Esophagus squamous epithelium (tissue), 5 donors: ENCODE results near the gene RPGR. TPM values are rescaled to one million over a fixed set of nuclear protein-coding genes. Genes with fewer than 3 reads are reported as not detected.

Experiments
- DNase-seq: peaks from one replicate; lab custom pipeline; 2025; lab: John Stamatoyannopoulos, UW
- H3K27ac ChIP-seq, 4 donors: fragments of 200-600 bp; sonication (generic); one replicate each; pipeline ENCODE4 v1.5.1; 2016 to 2019; ENCODE audit warnings: mild to moderate bottlenecking in 1 of 4
- H3K27me3 ChIP-seq, 4 donors: fragments of 200-600 bp; sonication (generic); 1 replicate in 3 of 4; 2 replicates in 1 of 4; pipeline versions ENCODE4 v1.5.1 to v1.6.0; 2017 to 2021; ENCODE audit warnings: antibody characterized with exemption in 1 of 4
- H3K36me3 ChIP-seq, 3 donors: fragments of 200-600 bp; sonication (generic); one replicate each; pipeline ENCODE4 v1.5.1; 2016 to 2019
- H3K4me1 ChIP-seq, 3 donors: fragments of 200-600 bp; sonication (generic); one replicate each; pipeline ENCODE4 v1.5.1; 2017 to 2019
- H3K4me3 ChIP-seq, 4 donors: fragments of 200-600 bp; sonication (generic); 1 replicate in 3 of 4; 2 replicates in 1 of 4; pipeline ENCODE4 v1.5.1; 2016 to 2019; ENCODE audit warnings: mild to moderate bottlenecking in 2 of 4, moderate library complexity in 1 of 4
- H3K9me3 ChIP-seq, 3 donors: fragments of 200-600 bp; sonication (generic); one replicate each; pipeline ENCODE4 v1.5.1; 2016 to 2019
- POLR2A ChIP-seq, 4 donors: fragments of 450-650 bp; IDR thresholded peaks; one replicate each; pipeline ENCODE4 v1.6.1; 2017; ENCODE audit warnings: antibody characterized with exemption in 4 of 4, mild to moderate bottlenecking in 4 of 4, moderate library complexity in 3 of 4
- WGBS, 2 donors: methylation state at CpG; one replicate each; pipeline ENCODE4 v1.1.5; 2018; 5-methylcytosine and 5-hydroxymethylcytosine counted together
- intact Hi-C: fragments of 100-400 bp; cut with DNase I; formaldehyde crosslinking; loops from one replicate; pipeline ENCODE4 v1.15.0; 2022
- total RNA-seq, 4 donors: library from RNA; depleted of rRNA; stranded (reverse); fragments of >200 nt; gene quantifications; one replicate each; pipeline ENCODE4 v1.1.0, GENCODE V29; 2016
- TF ChIP-seq, protein P1 (sequence below), 6 experiments: fragments of 450-650 bp in 4 of 6; fragments of 200-600 bp in 2 of 6; sonication (generic) in 2 of 6; IDR thresholded peaks; one replicate each; pipeline ENCODE4 v1.5.1; 2016 to 2019; ENCODE audit warnings: antibody characterized with exemption in 6 of 6, mild to moderate bottlenecking in 4 of 6, moderate library complexity in 4 of 6
- donor health status: DM: yes; HTN: yes; CAD: no.

RPGR gene
- total RNA-seq, 4 donors from 2014 or later: 5.5 to 23.7 (median 7.4) TPM

DNA sequence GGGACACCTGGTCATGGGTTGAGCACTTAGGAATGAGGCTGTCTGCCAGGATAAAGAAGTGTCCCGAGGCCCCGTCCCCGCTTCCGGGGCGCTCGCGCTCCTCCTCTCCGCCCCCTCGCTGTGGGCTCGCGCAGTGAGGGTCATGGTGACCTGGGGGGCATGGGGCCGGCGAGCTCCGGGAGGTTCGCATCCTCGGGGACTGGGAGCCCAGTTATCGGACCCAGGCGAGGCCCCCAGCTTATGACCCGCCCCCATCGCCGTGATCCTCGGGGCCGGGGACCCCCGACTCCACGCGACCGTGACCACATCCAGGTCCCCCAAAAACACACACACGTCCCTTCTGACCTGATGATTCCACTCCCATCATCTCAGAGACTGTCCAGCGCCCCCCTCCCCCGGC is 71.3 kb downstream of the RPGR start:
- no peak overlapping the region for H3K27ac ChIP-seq
- H3K27me3 ChIP-seq: no peaks in the 10 kb centered on the region
- no peaks in the 10 kb centered on the region for H3K9me3 ChIP-seq
- WGBS, 2 donors: 84 to 94% methylated on average over 6 to 7 of the region's 30 CpGs
- no peaks in the 10 kb centered on the region for H3K4me1 ChIP-seq
- intact Hi-C loops: no loop called here
- no peak overlapping the region for H3K4me3 ChIP-seq
- no peaks in the 10 kb centered on the region for H3K36me3 ChIP-seq
- TF ChIP-seq, protein P1, sequence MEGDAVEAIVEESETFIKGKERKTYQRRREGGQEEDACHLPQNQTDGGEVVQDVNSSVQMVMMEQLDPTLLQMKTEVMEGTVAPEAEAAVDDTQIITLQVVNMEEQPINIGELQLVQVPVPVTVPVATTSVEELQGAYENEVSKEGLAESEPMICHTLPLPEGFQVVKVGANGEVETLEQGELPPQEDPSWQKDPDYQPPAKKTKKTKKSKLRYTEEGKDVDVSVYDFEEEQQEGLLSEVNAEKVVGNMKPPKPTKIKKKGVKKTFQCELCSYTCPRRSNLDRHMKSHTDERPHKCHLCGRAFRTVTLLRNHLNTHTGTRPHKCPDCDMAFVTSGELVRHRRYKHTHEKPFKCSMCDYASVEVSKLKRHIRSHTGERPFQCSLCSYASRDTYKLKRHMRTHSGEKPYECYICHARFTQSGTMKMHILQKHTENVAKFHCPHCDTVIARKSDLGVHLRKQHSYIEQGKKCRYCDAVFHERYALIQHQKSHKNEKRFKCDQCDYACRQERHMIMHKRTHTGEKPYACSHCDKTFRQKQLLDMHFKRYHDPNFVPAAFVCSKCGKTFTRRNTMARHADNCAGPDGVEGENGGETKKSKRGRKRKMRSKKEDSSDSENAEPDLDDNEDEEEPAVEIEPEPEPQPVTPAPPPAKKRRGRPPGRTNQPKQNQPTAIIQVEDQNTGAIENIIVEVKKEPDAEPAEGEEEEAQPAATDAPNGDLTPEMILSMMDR (IDR thresholded peaks at IDR 0.05): no peak
- no peak for TF ChIP-seq POLR2A (IDR thresholded peaks at IDR 0.05)
- no peak for DNase-seq

DNA sequence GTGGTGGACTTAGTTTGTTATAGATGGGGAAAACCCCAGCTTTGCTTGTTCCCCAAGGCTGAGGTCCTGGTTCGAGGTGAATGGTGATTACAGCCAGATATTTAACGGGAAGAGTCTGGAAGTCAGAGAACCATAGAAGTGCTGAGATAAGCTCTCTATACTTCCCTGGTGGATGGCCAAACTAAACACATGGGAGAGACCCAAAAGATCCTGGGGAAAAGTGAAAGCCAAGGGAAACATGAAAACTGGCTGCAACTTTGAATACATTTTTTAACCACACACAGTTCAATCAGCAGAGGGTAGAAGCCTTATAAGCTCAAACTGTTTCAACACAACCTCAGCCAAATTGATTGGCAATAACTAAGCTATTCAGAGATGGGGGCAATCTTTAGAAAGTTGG is 77.3 kb downstream of the RPGR start:
- intact Hi-C loops: no loop called here
- H3K27ac ChIP-seq: no peak overlapping the region
- H3K36me3 ChIP-seq: no peaks in the 10 kb centered on the region
- H3K9me3 ChIP-seq: no peaks in the 10 kb centered on the region
- DNase-seq: no peak
- no peaks in the 10 kb centered on the region for H3K27me3 ChIP-seq
- WGBS, 2 donors: 22 to 36% methylated on average over 2 of the region's 2 CpGs
- H3K4me1 ChIP-seq: no peaks in the 10 kb centered on the region
- TF ChIP-seq, protein P1 (IDR thresholded peaks at IDR 0.05): no peak
- no peak for TF ChIP-seq POLR2A (IDR thresholded peaks at IDR 0.05)
- H3K4me3 ChIP-seq: no peak overlapping the region

DNA sequence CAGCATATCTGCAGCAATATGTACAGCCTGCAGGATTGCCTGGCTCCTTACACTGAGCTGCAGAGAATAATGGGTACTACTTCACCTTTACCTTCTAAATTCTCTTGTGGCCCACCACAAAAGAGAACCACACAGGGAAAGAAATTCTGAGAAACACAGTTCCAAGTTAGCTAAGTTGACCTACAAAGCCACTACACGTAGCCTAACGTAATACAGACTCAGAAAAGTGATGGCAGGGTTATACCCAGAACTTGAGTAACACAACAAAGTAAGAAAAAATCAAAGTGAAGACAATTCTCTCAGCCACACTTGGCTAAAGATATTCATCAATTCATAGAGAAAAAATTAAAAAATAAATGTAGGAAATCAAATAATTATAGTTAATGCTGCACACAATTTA is 80.3 kb downstream of the RPGR start:
- no peak overlapping the region for H3K27ac ChIP-seq
- no peaks in the 10 kb centered on the region for H3K36me3 ChIP-seq
- H3K4me1 ChIP-seq: no peaks in the 10 kb centered on the region
- H3K9me3 ChIP-seq: no peaks in the 10 kb centered on the region
- DNase-seq: no peak
- TF ChIP-seq POLR2A (IDR thresholded peaks at IDR 0.05): no peak
- TF ChIP-seq, protein P1 (IDR thresholded peaks at IDR 0.05): no peak
- WGBS, 2 donors: 90 to 95% methylated on average over 2 of the region's 2 CpGs
- H3K27me3 ChIP-seq: no peaks in the 10 kb centered on the region
- intact Hi-C loops: no loop called here
- no peak overlapping the region for H3K4me3 ChIP-seq

DNA sequence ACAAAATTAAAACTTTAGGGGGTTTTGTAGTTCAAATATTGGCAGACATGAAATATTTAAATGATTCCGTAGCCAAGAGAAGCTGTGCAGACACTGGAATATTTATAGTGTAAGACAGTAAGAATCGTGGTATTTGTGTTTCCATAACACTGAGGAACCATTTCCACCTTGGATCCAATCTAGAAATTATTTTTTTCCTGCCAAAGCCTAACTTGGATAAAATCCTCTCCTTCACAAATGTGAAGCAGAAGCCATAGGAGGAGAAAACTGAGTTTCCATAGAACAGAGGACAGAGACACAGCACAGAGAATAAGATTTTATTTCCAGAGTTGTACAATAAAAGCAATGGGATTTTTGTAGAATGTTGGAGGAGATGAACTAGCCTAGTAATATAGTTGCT is 86.8 kb downstream of the RPGR start:
- no peak for TF ChIP-seq POLR2A (IDR thresholded peaks at IDR 0.05)
- TF ChIP-seq, protein P1 (IDR thresholded peaks at IDR 0.05): no peak
- Histone ChIP-seq H3K36me3 (no peaks in the 10 kb centered on the region), H3K27ac (no peak overlapping the region), H3K9me3 (no peaks in the 10 kb centered on the region), H3K27me3 (no peaks in the 10 kb centered on the region), H3K4me3 (no peak overlapping the region), H3K4me1 (no peaks in the 10 kb centered on the region)
- DNase-seq: no peak
- 56 to 67% methylated on average over 2 of the region's 2 CpGs for WGBS, 2 donors
- intact Hi-C loops: no loop called here

DNA sequence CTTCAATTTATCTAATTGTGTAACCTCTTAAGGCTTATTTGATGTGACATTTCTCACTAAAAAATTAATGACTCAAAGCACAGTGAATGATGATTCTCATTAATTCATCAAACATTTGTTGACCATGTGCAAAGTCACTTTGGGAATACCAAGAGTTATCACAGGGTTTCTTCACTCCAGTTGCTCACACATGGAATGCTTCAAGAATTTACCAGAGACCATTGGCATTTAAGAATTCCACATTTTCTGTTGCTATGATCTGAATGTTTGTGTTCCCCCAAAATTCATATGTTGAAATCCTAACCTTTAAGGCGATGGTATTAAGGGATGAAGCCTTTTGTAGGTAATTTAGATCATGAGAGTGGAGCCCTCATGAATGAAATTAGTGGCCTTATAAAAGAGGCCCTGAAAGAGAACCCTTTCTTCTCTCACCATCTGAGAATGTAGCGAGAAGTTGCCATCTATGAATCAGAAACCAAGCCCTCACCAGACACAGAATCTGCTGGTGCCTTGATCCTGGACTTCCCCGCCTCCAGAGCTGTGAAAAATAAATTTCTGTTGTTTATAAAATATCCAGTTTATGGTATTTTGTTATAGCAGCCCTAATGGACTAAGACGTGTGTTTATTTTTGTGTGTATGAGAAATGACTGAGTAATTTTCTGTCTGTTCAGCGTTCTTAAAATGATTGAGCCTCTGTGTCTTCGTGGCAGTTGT is 90.3 kb downstream of the RPGR start:
- no peaks in the 10 kb centered on the region for H3K36me3 ChIP-seq
- no peak for DNase-seq
- H3K4me1 ChIP-seq: no peaks in the 10 kb centered on the region
- no peak for TF ChIP-seq POLR2A (IDR thresholded peaks at IDR 0.05)
- WGBS, 2 donors: 68 to 90% methylated on average over 5 to 6 of the region's 6 CpGs
- H3K27ac ChIP-seq: no peak overlapping the region
- H3K9me3 ChIP-seq: no peaks in the 10 kb centered on the region
- no peaks in the 10 kb centered on the region for H3K27me3 ChIP-seq
- intact Hi-C loops: no loop called here
- no peak overlapping the region for H3K4me3 ChIP-seq
